Vagina (tissue), 2 donors: Measurements from ENCODE around the gene FAM120B.

ENCODE experiments used
- CTCF ChIP-seq, 3 experiments: fragments of 450-650 bp in 2 of 3; fragments of 200-600 bp in 1 of 3; sonication (generic) in 1 of 3; IDR thresholded peaks; one replicate each; pipeline ENCODE4 v1.5.1; 2017 to 2019; ENCODE audit warnings: antibody characterized with exemption in 3 of 3, mild to moderate bottlenecking in 2 of 3, moderate library complexity in 2 of 3
- POLR2A ChIP-seq, 2 donors: fragments of 450-650 bp; IDR thresholded peaks; one replicate each; pipeline ENCODE4 v1.6.1; 2017; ENCODE audit warnings: antibody characterized with exemption in 2 of 2, mild to moderate bottlenecking in 2 of 2, moderate library complexity in 2 of 2

DNA sequence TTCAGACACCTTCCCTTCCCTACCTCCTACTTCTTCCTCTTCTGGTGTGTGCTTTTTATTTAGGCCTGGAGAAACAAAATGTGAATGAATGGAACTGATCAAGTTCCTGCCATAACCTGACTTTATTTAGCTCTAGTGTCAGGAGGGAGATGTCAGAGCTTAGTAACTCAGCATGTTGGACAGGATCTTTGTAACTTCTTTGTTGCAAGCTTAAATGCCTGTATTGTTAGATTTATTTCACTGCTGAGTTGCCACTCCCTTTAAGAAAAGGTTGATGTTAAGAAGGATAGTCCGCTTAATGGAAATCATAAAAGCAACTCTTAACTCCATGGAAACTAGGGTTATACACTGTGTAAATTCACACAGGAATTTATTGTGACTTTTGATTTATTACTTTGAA, 2.2 kb downstream of the FAM120B start:
- TF ChIP-seq CTCF (IDR thresholded peaks at IDR 0.05) (no peak), POLR2A (IDR thresholded peaks at IDR 0.05) (no peak)
